Measurements from ENCODE around the gene TCF23. TPM values are rescaled to one million over a fixed set of nuclear protein-coding genes. Genes with fewer than 3 reads are reported as not detected.

Gene TCF23
- total and polyA plus RNA-seq, 8 donors: 0.03 to 0.19 (median 0.04) TPM; not detected in 4

- Histone ChIP-seq H3K27ac (no peak overlapping the region), H3K36me3 (no peaks in the 10 kb centered on the region), H3K27me3 (no peaks in the 10 kb centered on the region), H3K4me3 (no peak overlapping the region), H3K9me3 (no peaks in the 10 kb centered on the region), H3K4me1 (no peaks in the 10 kb centered on the region)
- FAIRE-seq (no peak), DNase-seq (no peak), ATAC-seq (no peak)
- 74 to 80% methylated on average over 9 of the region's 9 CpGs for WGBS, 2 donors
- intact Hi-C loops (cut with DNase I): no loop called here
- no peak for TF ChIP-seq CTCF (IDR thresholded peaks at IDR 0.05)
Observed at GRCh38 chr2:27160191-27160590, 11.4 kb downstream of the TCF23 start.

GRCh38 chr2:27162151-27163121, 13.6 kb downstream of the TCF23 start:
- Histone ChIP-seq H3K27ac (no peak overlapping the region), H3K36me3 (no peaks in the 10 kb centered on the region), H3K9me3 (no peaks in the 10 kb centered on the region), H3K4me3 (no peak overlapping the region), H3K4me1 (no peaks in the 10 kb centered on the region), H3K27me3 (no peaks in the 10 kb centered on the region)
- DNase-seq: no peak
- no peak for FAIRE-seq
- intact Hi-C loops (cut with DNase I): no loop called here
- ATAC-seq: no peak
- no peak for TF ChIP-seq CTCF (IDR thresholded peaks at IDR 0.05)
- WGBS, 2 donors: 74 to 79% methylated on average over 15 of the region's 15 CpGs

GRCh38 chr2:27164960-27165763, 16.4 kb downstream of the TCF23 start:
- FAIRE-seq (no peak), DNase-seq (no peak), ATAC-seq (no peak)
- H3K27ac ChIP-seq: no peak overlapping the region
- no peak for TF ChIP-seq CTCF (IDR thresholded peaks at IDR 0.05)
- no peaks in the 10 kb centered on the region for H3K36me3 ChIP-seq
- H3K9me3 ChIP-seq: no peaks in the 10 kb centered on the region
- no peaks in the 10 kb centered on the region for H3K4me1 ChIP-seq
- WGBS, 2 donors: 73 to 85% methylated on average over 8 of the region's 8 CpGs
- intact Hi-C loops (cut with DNase I): no loop called here
- no peak overlapping the region for H3K4me3 ChIP-seq
- H3K27me3 ChIP-seq: no peaks in the 10 kb centered on the region

GRCh38 chr2:27170581-27171337, 22.0 kb downstream of the TCF23 start:
- Histone ChIP-seq H3K9me3 (no peaks in the 10 kb centered on the region), H3K27ac (no peak overlapping the region), H3K27me3 (no peaks in the 10 kb centered on the region), H3K4me1 (no peaks in the 10 kb centered on the region), H3K36me3 (no peaks in the 10 kb centered on the region), H3K4me3 (no peak overlapping the region)
- no peak for TF ChIP-seq CTCF (IDR thresholded peaks at IDR 0.05)
- ATAC-seq (peak in 2 of 4 donors; percentile 63 to 74), DNase-seq (no peak), FAIRE-seq (no peak)
- 68 to 72% methylated on average over 6 of the region's 6 CpGs for WGBS, 2 donors
- intact Hi-C loops (cut with DNase I): no loop called here

All from pancreas (tissue), 10 donors.